Suprapubic skin (tissue), 4 donors: ENCODE data around the gene RNF214. TPM values are rescaled to one million over a fixed set of nuclear protein-coding genes. Genes with fewer than 3 reads are reported as not detected.

Experiments used
- DNase-seq, 2 donors: peaks; one replicate each; pipeline ENCODE4 v3.0.0-alpha.2; 2019; ENCODE audit warnings: low spot score in 2 of 2
- H3K27ac ChIP-seq: fragments of 200-600 bp; sonication (generic); one replicate; pipeline ENCODE4 v1.5.1; 2019
- H3K27me3 ChIP-seq: fragments of 200-600 bp; sonication (generic); one replicate; pipeline ENCODE4 v1.5.1; 2019
- H3K36me3 ChIP-seq: fragments of 200-600 bp; sonication (generic); one replicate; pipeline ENCODE4 v1.5.1; 2019
- H3K4me1 ChIP-seq: fragments of 200-600 bp; sonication (generic); one replicate; pipeline ENCODE4 v1.5.1; 2019
- H3K4me3 ChIP-seq: fragments of 200-600 bp; sonication (generic); one replicate; pipeline ENCODE4 v1.5.1; 2019; ENCODE audit warnings: mild to moderate bottlenecking
- H3K9me3 ChIP-seq: fragments of 200-600 bp; sonication (generic); one replicate; pipeline ENCODE4 v1.5.1; 2019
- EP300 ChIP-seq: sonication (generic); formaldehyde crosslinking; IDR thresholded peaks from one replicate; pipeline ENCODE4 v1.6.1; 2017; ENCODE audit warnings: antibody characterized with exemption
- POLR2A ChIP-seq, 2 donors: fragments of 450-650 bp; IDR thresholded peaks; one replicate each; pipeline ENCODE4 v1.6.1; 2017; ENCODE audit warnings: antibody characterized with exemption in 2 of 2, mild to moderate bottlenecking in 2 of 2, moderate library complexity in 2 of 2
- POLR2AphosphoS5 ChIP-seq, 3 donors: sonication (generic); formaldehyde crosslinking; IDR thresholded peaks; one replicate each; pipeline ENCODE4 v1.6.1; 2017; ENCODE audit warnings: antibody characterized with exemption in 3 of 3
- WGBS: methylation state at CpG from one replicate; pipeline ENCODE4 v1.1.5; 2018; 5-methylcytosine and 5-hydroxymethylcytosine counted together
- total RNA-seq, 4 donors: library from RNA; depleted of rRNA; stranded (reverse); fragments of >200 nt; gene quantifications; one replicate each; pipeline ENCODE4 v1.1.0, GENCODE V29; 2016
- TF ChIP-seq, protein P1 (sequence below), 2 donors: fragments of 200-600 bp in 1 of 2; fragments of 450-650 bp in 1 of 2; sonication (generic) in 1 of 2; IDR thresholded peaks; one replicate each; pipeline ENCODE4 v1.5.1; 2016 to 2019; ENCODE audit warnings: antibody characterized with exemption in 2 of 2, mild to moderate bottlenecking in 1 of 2, moderate library complexity in 1 of 2

Gene RNF214
- total RNA-seq, 4 donors from 2014 or later = 6.7 to 22.9 (median 12.2) TPM

DNA sequence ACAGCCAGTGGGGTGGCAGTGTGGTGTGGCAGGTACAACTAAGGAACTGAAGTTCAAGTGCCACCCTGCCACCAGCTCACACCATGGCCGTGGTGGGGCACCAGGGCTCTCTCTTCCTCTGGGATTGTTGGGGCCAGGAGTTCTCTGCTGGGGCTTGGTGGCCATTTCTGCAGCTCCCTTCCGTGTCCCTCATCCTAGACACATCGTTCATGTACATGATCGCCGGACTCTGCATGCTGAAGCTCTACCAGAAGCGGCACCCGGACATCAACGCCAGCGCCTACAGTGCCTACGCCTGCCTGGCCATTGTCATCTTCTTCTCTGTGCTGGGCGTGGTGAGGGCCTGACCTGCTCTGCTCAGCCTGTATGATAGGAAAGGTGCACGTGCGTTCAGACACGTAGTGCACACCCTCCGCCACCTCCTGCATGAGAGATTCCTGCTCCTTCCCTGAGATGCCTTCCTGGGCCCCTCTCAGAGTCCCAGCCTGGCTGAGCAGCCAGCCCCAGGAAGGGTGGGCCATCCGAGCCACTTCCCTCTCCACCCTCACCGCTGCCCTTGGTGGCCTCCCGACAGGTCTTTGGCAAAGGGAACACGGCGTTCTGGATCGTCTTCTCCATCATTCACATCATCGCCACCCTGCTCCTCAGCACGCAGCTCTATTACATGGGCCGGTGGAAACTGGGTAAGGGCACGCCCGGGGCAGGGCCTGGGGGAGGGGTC, 40.6 kb upstream of the RNF214 start:
- Histone ChIP-seq H3K27me3 (no peaks in the 10 kb centered on the region), H3K9me3 (no peaks in the 10 kb centered on the region), H3K27ac (no peak overlapping the region), H3K4me1 (peaks cover 12% of the 10 kb centered on the region), H3K36me3 (peaks cover 91% of the 10 kb centered on the region), H3K4me3 (no peak overlapping the region)
- DNase-seq = peak in 1 of 2 donors; percentile 55
- WGBS = 93% methylated on average over 26 of the region's 26 CpGs
- no peak for TF ChIP-seq POLR2A (IDR thresholded peaks at IDR 0.05)

DNA sequence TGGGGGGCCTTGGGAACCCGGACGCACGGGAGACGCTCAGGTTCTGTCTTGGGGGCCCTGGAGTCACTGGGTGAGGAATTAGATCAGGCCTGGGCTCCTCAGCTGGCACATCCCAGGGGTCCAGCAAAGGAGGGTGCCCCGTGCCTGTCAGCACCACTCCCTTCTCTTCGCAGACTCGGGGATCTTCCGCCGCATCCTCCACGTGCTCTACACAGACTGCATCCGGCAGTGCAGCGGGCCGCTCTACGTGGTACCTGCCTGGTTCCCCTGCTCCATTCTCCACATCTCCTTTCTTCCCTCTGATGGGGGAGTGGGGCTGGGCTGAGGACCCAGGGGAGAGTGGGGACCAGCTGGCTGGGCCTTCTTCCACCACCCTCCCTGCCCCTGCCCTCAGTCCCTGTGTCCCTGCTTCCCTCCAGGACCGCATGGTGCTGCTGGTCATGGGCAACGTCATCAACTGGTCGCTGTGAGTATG, 40.0 kb upstream of the RNF214 start:
- Histone ChIP-seq H3K9me3 (no peaks in the 10 kb centered on the region), H3K4me1 (peaks cover 13% of the 10 kb centered on the region), H3K36me3 (peaks cover 88% of the 10 kb centered on the region), H3K27ac (no peak overlapping the region), H3K4me3 (no peak overlapping the region), H3K27me3 (no peaks in the 10 kb centered on the region)
- 96% methylated on average over 17 of the region's 17 CpGs for WGBS
- peak in 1 of 2 donors; percentile 56 for DNase-seq
- TF ChIP-seq, protein P1, sequence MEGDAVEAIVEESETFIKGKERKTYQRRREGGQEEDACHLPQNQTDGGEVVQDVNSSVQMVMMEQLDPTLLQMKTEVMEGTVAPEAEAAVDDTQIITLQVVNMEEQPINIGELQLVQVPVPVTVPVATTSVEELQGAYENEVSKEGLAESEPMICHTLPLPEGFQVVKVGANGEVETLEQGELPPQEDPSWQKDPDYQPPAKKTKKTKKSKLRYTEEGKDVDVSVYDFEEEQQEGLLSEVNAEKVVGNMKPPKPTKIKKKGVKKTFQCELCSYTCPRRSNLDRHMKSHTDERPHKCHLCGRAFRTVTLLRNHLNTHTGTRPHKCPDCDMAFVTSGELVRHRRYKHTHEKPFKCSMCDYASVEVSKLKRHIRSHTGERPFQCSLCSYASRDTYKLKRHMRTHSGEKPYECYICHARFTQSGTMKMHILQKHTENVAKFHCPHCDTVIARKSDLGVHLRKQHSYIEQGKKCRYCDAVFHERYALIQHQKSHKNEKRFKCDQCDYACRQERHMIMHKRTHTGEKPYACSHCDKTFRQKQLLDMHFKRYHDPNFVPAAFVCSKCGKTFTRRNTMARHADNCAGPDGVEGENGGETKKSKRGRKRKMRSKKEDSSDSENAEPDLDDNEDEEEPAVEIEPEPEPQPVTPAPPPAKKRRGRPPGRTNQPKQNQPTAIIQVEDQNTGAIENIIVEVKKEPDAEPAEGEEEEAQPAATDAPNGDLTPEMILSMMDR (IDR thresholded peaks at IDR 0.05) = no peak
- TF ChIP-seq EP300 = no peak
- no peak for TF ChIP-seq POLR2A (IDR thresholded peaks at IDR 0.05)
- TF ChIP-seq POLR2AphosphoS5 (IDR thresholded peaks at IDR 0.05) = no peak

DNA sequence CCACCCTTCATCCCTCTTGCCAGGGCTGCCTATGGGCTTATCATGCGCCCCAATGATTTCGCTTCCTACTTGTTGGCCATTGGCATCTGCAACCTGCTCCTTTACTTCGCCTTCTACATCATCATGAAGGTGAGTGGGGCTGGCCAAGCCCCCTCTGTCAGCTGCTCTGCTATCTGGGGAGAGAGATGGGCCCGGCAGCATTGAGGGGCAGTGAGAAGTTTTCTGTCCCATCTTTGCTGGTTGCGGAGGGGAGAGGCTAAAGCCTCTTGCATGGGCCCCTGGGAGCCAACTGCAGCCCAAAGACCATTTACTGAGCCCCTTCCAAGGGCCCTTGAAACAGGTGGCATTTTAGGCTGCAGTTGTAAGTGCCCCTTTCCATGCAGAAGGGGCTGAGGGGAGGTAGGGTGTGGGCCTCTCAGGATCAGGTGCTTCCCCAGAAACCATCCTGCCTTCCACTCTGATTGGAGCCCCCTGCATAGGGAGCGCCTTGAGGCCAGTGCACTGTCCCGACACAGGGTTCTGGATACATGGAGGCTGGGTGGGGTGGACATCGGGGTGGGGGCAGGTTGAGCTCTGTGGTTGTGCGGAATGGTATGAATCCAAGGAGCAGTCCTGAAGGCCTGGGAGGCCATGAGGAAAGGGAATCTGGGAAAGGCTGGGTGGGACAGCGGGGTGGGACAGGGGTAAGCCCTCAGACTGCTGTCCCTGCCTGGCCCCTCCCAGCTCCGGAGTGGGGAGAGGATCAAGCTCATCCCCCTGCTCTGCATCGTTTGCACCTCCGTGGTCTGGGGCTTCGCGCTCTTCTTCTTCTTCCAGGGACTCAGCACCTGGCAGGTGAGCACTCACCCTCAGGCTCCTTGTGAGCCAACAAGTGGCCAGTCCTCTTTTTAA, 39.1 kb upstream of the RNF214 start:
- Histone ChIP-seq H3K27me3 (no peaks in the 10 kb centered on the region), H3K27ac (no peak overlapping the region), H3K4me3 (no peak overlapping the region), H3K36me3 (peaks cover 79% of the 10 kb centered on the region), H3K4me1 (peaks cover 16% of the 10 kb centered on the region), H3K9me3 (no peaks in the 10 kb centered on the region)
- WGBS = 83% methylated on average over 12 of the region's 15 CpGs
- TF ChIP-seq EP300 (no peak), POLR2AphosphoS5 (IDR thresholded peaks at IDR 0.05) (no peak), POLR2A (IDR thresholded peaks at IDR 0.05) (no peak)
- TF ChIP-seq, protein P1 (IDR thresholded peaks at IDR 0.05) = no peak
- peak in 1 of 2 donors; percentile 53 for DNase-seq

DNA sequence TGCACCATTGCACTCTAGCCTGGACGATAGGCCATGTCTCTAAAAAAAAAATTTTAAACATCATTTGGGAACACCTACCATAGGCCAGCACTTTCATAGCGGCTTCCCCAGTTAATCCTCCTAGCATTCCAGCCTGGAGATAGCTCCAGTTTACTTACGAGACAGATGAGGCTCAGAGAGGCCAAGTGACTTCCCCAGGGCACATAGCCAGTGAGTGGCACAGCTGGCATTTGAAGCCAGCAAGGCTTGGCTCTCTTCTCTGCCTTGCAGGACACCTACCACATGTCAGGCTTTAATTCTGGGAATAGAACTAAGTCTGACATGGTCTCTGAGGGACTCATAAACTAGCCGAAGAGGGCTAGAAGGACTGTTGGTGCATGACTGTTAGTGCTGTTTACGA, 38.2 kb upstream of the RNF214 start:
- H3K9me3 ChIP-seq = no peaks in the 10 kb centered on the region
- no peaks in the 10 kb centered on the region for H3K27me3 ChIP-seq
- no peak for DNase-seq
- peaks cover 22% of the 10 kb centered on the region for H3K4me1 ChIP-seq
- WGBS = 88% methylated on average over 5 of the region's 5 CpGs
- H3K4me3 ChIP-seq = no peak overlapping the region
- peaks cover 70% of the 10 kb centered on the region for H3K36me3 ChIP-seq
- no peak overlapping the region for H3K27ac ChIP-seq
- TF ChIP-seq POLR2AphosphoS5 (IDR thresholded peaks at IDR 0.05) = no peak
- no peak for TF ChIP-seq EP300
- TF ChIP-seq POLR2A (IDR thresholded peaks at IDR 0.05) = no peak
- TF ChIP-seq, protein P1 (IDR thresholded peaks at IDR 0.05) = no peak

DNA sequence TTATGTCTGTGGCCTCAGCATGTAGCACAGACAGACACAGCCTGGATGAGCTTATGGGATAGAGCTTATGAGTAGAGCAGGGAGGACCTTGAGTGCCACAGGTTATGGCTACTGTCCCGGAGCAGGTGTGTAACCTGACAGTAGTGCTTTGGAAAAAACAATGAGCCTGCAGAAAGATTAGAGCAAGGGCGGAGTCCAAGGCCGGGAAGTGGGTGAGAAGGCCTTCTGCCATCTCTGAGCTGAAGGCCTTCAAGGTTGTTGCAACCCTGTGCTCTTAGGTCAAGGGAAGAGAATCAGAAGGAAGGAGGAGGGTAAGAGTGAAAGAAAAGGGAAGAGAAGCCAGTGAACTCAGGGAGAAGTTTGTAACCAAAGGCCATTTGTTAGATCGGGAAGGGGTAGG, 37.2 kb upstream of the RNF214 start:
- WGBS = 85% methylated on average over 4 of the region's 4 CpGs
- peaks cover 60% of the 10 kb centered on the region for H3K36me3 ChIP-seq
- H3K4me3 ChIP-seq = no peak overlapping the region
- TF ChIP-seq POLR2A (IDR thresholded peaks at IDR 0.05) (no peak), POLR2AphosphoS5 (IDR thresholded peaks at IDR 0.05) (no peak), EP300 (no peak)
- TF ChIP-seq, protein P1 (IDR thresholded peaks at IDR 0.05) = no peak
- no peak overlapping the region for H3K27ac ChIP-seq
- no peak for DNase-seq
- H3K9me3 ChIP-seq = no peaks in the 10 kb centered on the region
- H3K4me1 ChIP-seq = peaks cover 18% of the 10 kb centered on the region
- H3K27me3 ChIP-seq = no peaks in the 10 kb centered on the region
